GM10248 (cell line): ENCODE measurements around the gene SERPINA5.

Experiments used
- CTCF ChIA-PET: fragments of 300-600 bp; sonication (Branson Sonifier 250); formaldehyde crosslinking; extraction: SDS; loops from one replicate; lab custom pipeline; 2021; ENCODE audit warnings: antibody characterized with exemption; lab: Yijun Ruan, JAX
- POLR2A ChIA-PET: fragments of 350-650 bp; sonication (Branson Sonifier 250); formaldehyde crosslinking; extraction: SDS; loops from one replicate; lab custom pipeline; 2020; ENCODE audit warnings: antibody characterized with exemption; lab: Yijun Ruan, JAX
- DNase-seq: peaks from one replicate; pipeline ENCODE4 v3.0.0; 2012; ENCODE audit errors: extremely low spot score
- CTCF ChIP-seq: IDR thresholded peaks from 2 replicates; pipeline ENCODE4 v1.5.1; 2012; ENCODE audit warnings: mild to moderate bottlenecking, low read depth; ENCODE audit errors: extremely low read depth, missing control alignments, control extremely low read depth

SERPINA5 gene

DNA sequence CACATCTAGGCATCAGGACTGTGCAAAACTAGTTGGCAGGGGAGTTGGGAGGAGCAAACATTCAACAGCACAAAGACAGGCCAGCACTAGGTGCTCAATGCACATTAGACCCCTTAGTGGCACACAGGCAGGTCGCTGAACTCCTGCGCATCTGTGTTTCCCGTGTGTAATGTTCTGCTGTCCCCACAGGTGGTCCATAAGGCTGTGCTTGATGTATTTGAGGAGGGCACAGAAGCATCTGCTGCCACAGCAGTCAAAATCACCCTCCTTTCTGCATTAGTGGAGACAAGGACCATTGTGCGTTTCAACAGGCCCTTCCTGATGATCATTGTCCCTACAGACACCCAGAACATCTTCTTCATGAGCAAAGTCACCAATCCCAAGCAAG, 42.2 kb downstream of the SERPINA5 start:
- ChIA-PET CTCF (interaction anchor here (1.3 kb wide), 1 partner anchor 10 kb away, joined by 3 read pairs; no protein-coding TSS in a partner anchor), POLR2A (no interaction called here)

GRCh38 chr14:94623856-94624499, 42.8 kb downstream of the SERPINA5 start:
- no peak for DNase-seq
- no peak for TF ChIP-seq CTCF
- CTCF ChIA-PET: interaction anchor here (1.0 to 1.3 kb wide), 2 partner anchors 9 to 11 kb away, joined by 3 read pairs; no protein-coding TSS in a partner anchor
- POLR2A ChIA-PET: no interaction called here

More for the DNA sequence above, 42.2 kb downstream of the SERPINA5 start:
- no peak for DNase-seq
- TF ChIP-seq CTCF: no peak

DNA sequence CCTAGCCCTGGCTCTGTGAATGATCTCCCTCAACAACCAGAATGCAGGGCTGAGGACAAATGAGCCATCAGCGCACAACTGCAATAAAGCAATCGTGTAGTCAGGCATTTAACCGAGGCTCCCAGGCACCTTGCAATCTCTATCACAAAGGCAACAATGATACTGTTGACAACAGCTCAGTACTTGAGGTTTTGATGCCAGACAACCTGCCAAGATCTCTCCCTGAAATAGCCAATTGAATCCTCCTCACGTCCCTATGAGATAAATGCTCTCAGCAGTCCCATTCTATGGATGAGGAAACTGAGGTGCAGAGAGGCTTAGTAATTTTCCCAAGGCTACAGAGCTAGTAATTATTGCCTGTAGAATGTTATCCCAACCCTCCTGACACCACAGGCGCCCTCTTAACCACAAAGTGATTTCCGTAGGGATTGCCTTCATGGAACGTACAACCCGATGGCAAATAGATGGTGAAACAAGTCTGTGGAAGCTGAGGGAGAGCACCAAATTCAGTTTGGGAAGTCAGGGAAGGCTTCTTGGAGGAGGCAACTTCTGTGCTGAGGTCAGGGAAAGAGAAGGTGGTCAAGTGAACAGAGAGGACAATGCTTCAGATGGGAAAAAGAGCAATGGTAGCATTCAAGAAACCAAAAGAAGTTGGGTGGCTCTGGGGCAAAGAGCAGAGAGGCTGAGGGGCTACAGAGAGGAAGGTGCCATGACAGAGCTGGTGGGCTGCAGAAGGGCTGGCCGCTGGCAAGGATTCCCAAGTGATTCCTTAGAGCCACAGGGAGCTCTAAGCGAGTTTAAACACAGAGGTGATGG, 43.5 kb downstream of the SERPINA5 start:
- CTCF ChIA-PET: interaction anchor here (1.0 to 1.3 kb wide), 2 partner anchors 8 to 10 kb away, joined by 3 read pairs; no protein-coding TSS in a partner anchor
- TF ChIP-seq CTCF: no peak
- no peak for DNase-seq
- POLR2A ChIA-PET: no interaction called here

- ChIA-PET POLR2A (no interaction called here), CTCF (no interaction called here)
- DNase-seq: no peak
- no peak for TF ChIP-seq CTCF
Observed at GRCh38 chr14:94625353-94625635, 44.1 kb downstream of the SERPINA5 start.

DNA sequence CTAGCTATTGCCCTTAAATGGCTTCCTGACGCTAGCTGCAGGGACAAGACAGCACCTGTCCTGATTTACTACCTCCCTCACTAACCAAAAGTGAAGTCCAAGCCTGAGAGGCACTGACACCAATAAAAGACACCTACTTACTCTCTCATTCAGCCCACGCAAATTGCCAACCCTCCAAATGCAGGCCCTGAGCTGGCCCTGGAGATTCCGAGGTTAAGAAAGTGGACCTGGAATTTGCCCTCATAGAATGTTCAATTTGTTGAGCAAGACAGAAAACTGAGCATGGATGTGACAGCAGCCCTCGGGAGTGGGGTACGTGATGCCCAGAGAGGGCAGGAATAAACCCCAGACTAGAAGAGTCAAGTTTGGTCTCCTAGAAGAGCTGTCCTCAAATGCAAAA, 47.4 kb downstream of the SERPINA5 start:
- no peak for DNase-seq
- CTCF ChIA-PET: no interaction called here

GRCh38 chr14:94630396-94630795, 49.2 kb downstream of the SERPINA5 start:
- no peak for DNase-seq
- POLR2A ChIA-PET: no interaction called here
- TF ChIP-seq CTCF: no peak
- CTCF ChIA-PET: no interaction called here

More for the DNA sequence above, 47.4 kb downstream of the SERPINA5 start:
- POLR2A ChIA-PET: no interaction called here
- no peak for TF ChIP-seq CTCF
